Lower leg skin (tissue), 4 donors: ENCODE measurements around the gene AFAP1L2. TPM values are rescaled to one million over a fixed set of nuclear protein-coding genes. Genes with fewer than 3 reads are reported as not detected.

ENCODE experiments used
- DNase-seq, 2 donors: peaks; one replicate each; pipeline ENCODE4 v3.0.0-alpha.2; 2019; ENCODE audit warnings: low spot score in 2 of 2
- H3K4me3 ChIP-seq: fragments of 200-600 bp; sonication (generic); 2 replicates; pipeline ENCODE4 v1.5.1; 2017; ENCODE audit warnings: mild to moderate bottlenecking, low read depth; ENCODE audit not compliant: poor library complexity, severe bottlenecking
- POLR2A ChIP-seq, 2 donors: fragments of 450-650 bp; IDR thresholded peaks; one replicate each; pipeline ENCODE4 v1.6.1; 2016 to 2017; ENCODE audit warnings: antibody characterized with exemption in 2 of 2, mild to moderate bottlenecking in 1 of 2, moderate library complexity in 1 of 2
- WGBS, 2 donors: methylation state at CpG; one replicate each; pipeline ENCODE4 v1.1.5; 2018; 5-methylcytosine and 5-hydroxymethylcytosine counted together
- intact Hi-C: fragments of 100-400 bp; cut with DNase I; formaldehyde crosslinking; loops from one replicate; pipeline ENCODE4 v1.15.0; 2023; ENCODE audit warnings: low total_unique reads
- total RNA-seq, 4 donors: library from RNA; depleted of rRNA; stranded (reverse); fragments of >200 nt; gene quantifications; one replicate each; pipeline ENCODE4 v1.1.0, GENCODE V29; 2016
- TF ChIP-seq, protein P1 (sequence below), 3 donors: fragments of 450-650 bp; IDR thresholded peaks; one replicate each; pipeline ENCODE4 v1.5.1; 2016; ENCODE audit warnings: antibody characterized with exemption in 3 of 3, mild to moderate bottlenecking in 3 of 3, moderate library complexity in 2 of 3

The AFAP1L2 gene
- total RNA-seq, 4 donors from 2014 or later, result 10.9 to 19.4 (median 14.3) TPM

DNA sequence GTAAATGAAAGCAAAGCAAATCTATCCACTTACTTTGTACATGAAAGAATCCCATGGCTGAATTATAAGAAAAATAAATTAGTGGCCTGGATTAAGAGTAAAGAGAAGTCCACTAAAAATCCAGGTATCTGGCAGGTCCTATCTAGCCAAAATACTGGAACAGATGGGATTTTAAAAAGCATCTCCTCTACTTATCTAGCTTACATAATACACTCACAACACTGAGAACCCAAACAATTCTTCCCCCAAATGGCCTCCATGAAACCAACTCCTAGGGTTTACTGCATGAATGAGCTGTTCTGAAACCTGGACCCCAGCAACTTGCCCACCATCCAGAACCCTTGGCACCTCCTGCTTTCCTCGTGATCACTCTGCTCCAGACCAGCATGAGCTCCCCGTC lies 61.3 kb downstream of the AFAP1L2 start:
- DNase-seq, result no peak
- TF ChIP-seq, protein P1, sequence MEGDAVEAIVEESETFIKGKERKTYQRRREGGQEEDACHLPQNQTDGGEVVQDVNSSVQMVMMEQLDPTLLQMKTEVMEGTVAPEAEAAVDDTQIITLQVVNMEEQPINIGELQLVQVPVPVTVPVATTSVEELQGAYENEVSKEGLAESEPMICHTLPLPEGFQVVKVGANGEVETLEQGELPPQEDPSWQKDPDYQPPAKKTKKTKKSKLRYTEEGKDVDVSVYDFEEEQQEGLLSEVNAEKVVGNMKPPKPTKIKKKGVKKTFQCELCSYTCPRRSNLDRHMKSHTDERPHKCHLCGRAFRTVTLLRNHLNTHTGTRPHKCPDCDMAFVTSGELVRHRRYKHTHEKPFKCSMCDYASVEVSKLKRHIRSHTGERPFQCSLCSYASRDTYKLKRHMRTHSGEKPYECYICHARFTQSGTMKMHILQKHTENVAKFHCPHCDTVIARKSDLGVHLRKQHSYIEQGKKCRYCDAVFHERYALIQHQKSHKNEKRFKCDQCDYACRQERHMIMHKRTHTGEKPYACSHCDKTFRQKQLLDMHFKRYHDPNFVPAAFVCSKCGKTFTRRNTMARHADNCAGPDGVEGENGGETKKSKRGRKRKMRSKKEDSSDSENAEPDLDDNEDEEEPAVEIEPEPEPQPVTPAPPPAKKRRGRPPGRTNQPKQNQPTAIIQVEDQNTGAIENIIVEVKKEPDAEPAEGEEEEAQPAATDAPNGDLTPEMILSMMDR (IDR thresholded peaks at IDR 0.05), result no peak
- no peak for TF ChIP-seq POLR2A (IDR thresholded peaks at IDR 0.05)
- H3K4me3 ChIP-seq, result no peak overlapping the region
- intact Hi-C loops, result no loop called here
- 90 to 96% methylated on average over 2 of the region's 2 CpGs for WGBS, 2 donors

DNA sequence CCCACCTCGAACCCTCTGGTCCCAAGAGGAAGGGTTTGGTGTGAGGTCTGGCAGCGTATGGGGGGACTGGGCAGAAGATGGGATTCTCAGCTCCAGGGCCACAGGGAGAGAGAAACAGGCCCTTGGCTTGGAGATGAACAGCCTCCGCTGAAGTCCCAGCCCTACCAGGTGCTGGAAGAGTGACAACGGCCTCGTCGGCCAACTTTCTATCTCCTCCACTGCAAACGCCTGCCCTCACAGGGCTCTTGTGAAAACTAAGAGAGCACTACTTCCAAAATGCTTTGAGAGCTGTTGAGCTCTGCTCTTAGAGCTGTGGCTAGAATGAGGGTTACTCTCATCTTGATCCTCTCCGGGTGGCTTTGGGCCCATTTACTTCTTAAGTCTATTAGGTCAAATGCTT lies 63.5 kb downstream of the AFAP1L2 start:
- TF ChIP-seq, protein P1 (IDR thresholded peaks at IDR 0.05), result no peak
- TF ChIP-seq POLR2A (IDR thresholded peaks at IDR 0.05), result no peak
- H3K4me3 ChIP-seq, result no peak overlapping the region
- WGBS, 2 donors, result 82 to 85% methylated on average over 8 of the region's 8 CpGs
- no peak for DNase-seq
- intact Hi-C loops, result no loop called here

DNA sequence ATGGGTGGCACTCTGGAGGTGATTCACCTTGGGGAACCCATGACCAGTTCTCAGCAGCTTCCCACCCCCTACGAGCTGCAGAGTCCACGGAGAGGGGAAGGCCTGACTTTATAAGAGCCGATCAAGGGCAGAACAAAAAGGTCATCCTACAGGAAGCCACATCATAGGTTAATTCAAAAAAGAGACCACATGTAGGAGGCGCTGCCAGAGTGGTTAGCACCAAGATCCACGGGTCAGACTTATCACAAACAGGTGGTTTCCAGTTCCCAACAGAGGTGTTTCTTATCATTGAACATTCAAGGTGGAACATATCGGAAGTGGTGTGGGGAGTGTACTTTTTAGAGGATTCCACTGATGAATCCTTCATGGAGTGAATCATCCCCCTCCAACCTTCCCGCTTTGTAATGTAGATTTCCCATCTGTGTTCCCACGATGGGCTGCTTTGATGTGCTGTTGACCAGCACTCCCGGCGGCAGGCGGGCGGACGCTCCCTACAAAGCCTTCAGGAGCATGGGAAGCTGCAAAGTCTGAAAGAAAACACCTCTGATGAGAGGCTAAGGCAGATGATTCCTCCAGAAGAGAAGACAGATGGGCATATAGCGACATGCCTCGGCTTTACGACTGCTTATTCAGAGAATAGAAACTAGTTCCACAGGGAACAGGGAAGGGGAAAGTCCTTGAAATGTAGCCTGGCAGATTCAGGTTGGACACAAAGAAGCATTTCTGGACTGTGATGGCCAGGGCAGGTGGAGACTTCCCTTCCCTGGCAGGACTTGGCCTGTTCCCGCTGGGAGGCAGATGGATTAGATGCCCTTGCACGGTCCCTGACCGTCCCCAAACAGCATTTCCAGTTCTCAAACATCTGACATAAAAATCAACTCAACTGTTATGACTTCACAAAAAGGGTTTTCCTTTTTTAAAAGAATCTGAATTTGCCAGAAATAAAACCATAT lies 66.5 kb downstream of the AFAP1L2 start:
- TF ChIP-seq POLR2A (IDR thresholded peaks at IDR 0.05), result no peak
- TF ChIP-seq, protein P1 (IDR thresholded peaks at IDR 0.05), result no peak
- intact Hi-C loops, result no loop called here
- 67 to 68% methylated on average over 19 of the region's 19 CpGs for WGBS, 2 donors
- DNase-seq, result no peak
- H3K4me3 ChIP-seq, result no peak overlapping the region

DNA sequence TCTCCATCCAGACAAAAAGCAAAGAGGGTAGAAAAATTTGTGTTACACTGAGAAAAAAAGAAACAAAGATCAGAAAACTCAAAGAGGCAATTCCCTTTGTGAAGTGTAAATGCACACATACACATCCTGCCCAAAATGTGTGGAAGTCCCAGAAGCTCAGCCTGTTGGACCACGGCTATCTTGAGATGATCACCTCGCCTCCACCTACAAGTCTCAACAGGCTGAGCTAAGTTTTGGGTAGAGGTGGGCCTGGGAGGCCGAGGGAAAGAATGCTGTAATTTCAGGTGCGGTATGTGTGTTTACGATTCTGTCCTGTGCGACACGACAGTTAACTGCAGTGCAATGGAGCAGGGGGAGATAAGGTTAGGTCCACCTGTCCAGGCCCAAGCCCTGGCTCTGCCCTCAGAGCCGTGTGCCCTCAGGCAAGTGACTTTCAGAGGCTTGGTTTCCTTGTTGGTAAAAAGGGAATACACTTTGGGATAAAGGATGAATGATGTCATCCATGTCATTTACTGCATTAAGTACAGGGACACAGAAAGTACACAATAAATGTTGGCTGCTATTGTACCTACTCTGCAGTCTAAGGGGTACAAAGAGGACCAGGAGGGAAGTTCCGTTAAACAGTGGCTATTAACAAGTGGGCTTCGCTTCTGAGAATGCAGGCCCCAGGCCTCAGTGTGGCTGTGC lies 67.3 kb downstream of the AFAP1L2 start:
- WGBS, 2 donors, result 60 to 64% methylated on average over 10 of the region's 10 CpGs

DNA sequence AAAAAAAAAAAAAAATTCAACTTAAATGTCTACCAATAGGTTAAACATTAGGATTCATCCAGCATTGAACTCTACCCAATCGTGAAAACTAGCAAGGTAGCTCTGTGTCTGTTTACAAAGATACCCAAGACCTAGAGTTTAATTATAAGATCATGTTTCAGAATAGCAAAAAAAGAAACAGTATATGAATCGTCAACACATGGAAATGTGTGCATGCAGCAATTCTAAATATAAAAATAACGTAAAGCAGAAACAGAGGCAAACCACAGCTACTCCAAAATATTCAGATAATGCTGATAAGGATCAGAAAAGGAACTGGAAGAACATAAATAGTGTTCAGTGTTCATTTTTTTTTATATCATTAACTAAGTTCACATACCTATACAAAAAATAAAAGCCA lies 68.7 kb downstream of the AFAP1L2 start:
- 51 to 52% methylated on average over 3 of the region's 3 CpGs for WGBS, 2 donors
- TF ChIP-seq, protein P1 (IDR thresholded peaks at IDR 0.05), result no peak
- no peak for TF ChIP-seq POLR2A (IDR thresholded peaks at IDR 0.05)
- DNase-seq, result no peak

More for the DNA sequence above, 67.3 kb downstream of the AFAP1L2 start:
- no peak overlapping the region for H3K4me3 ChIP-seq
- no peak for DNase-seq
- no peak for TF ChIP-seq POLR2A (IDR thresholded peaks at IDR 0.05)
- TF ChIP-seq, protein P1 (IDR thresholded peaks at IDR 0.05), result no peak
- intact Hi-C loops, result no loop called here

More for the DNA sequence above, 68.7 kb downstream of the AFAP1L2 start:
- no peak overlapping the region for H3K4me3 ChIP-seq
- intact Hi-C loops, result no loop called here
